GM18868 (cell line): ENCODE results near the gene FARSA.
"Not testable (repeated sequence)": the region's sequence is repeated elsewhere in the genome, so short reads cannot be mapped to it uniquely, and the experiment has no call there.

Experiments used
- ATAC-seq: cut with Tn5 transposase; IDR thresholded peaks from one replicate; pipeline ENCODE4 v1.9.1; 2021; ENCODE audit warnings: mild to moderate bottlenecking, moderate library complexity; ENCODE audit not compliant: unreplicated experiment

Gene FARSA

DNA sequence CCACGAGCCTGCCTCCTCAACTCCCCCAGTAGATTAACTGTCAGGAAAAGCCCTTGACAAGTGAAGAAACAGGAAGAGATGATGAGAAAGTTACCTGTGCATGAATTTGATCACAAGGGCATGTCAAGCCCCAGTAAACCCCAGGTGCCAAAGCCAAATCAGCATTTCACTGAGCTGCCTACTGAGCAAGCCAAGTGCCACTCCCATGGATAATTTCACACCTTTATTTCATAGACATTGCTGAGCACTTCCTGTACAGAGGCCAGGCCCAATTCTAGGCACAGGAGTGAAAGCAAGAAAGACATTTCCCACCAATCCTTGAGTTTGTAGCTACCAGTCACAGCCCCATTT lies 21.1 kb upstream of the FARSA start:
- ATAC-seq, result no peak

DNA sequence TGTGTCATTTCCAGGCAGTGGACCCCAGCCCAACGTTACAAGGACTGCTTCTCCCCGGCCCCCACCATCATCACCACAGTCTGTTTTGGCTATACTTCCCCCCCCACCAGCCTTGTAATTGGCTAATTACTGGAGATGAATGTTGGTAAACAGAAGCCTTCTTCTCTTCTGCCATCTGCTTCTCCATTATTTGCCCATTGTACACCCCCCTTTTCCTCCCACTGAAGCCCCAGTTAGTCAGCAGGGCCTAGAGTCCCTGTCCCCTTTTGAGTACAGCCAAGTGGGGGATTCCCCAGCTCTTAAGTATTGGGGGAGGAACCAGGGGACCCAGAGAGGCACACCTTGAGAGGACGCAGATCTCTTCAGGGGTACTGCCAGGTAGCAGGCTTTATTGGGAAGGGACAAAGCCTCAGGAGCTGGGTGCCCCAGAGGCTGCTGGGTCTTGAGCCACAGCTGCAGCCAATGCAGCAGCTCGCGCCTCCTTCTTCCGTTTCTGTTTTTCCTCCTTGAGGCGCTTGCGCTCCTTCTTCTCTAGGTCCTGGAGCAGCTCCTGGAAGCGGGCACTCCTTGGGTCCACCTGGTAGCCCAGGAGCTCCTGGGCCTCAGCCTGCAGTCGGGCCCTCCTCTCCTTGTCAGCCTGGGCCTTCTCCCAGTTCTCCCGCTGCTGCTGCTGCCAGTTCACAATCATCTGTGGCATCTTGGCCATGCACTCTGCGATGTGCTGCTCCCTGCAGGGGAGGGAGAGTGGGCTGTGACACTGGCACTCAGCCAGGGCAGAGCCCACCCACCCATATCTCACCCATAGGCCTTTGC lies 20.5 kb upstream of the FARSA start:
- ATAC-seq, result no peak

- no peak for ATAC-seq
Measured at GRCh38 chr19:12953138-12953798, 19.8 kb upstream of the FARSA start.

- no peak for ATAC-seq
Measured at GRCh38 chr19:12952488-12953137, 19.1 kb upstream of the FARSA start.

DNA sequence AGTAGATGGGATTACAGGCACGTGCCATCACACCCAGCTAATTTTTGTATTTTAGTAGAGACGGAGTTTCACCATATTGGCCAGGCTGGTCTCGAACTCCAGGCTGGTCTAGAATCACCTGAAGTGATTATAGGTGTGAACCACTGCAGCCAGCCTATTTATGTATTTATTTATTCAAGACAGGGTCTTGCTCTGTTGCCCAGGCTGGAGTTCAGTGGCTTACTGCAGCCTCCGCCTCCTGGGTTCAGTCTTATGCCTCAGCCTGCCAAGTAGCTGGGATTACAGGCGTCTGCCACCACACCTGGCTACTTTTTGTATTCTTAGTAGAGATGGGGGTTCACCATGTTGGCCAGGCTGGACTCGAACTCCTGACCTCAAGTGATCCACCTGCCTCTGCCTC lies 18.5 kb upstream of the FARSA start:
- not testable (repeated sequence) for ATAC-seq

- no peak for ATAC-seq
Measured at GRCh38 chr19:12949363-12950283, 16.1 kb upstream of the FARSA start.

DNA sequence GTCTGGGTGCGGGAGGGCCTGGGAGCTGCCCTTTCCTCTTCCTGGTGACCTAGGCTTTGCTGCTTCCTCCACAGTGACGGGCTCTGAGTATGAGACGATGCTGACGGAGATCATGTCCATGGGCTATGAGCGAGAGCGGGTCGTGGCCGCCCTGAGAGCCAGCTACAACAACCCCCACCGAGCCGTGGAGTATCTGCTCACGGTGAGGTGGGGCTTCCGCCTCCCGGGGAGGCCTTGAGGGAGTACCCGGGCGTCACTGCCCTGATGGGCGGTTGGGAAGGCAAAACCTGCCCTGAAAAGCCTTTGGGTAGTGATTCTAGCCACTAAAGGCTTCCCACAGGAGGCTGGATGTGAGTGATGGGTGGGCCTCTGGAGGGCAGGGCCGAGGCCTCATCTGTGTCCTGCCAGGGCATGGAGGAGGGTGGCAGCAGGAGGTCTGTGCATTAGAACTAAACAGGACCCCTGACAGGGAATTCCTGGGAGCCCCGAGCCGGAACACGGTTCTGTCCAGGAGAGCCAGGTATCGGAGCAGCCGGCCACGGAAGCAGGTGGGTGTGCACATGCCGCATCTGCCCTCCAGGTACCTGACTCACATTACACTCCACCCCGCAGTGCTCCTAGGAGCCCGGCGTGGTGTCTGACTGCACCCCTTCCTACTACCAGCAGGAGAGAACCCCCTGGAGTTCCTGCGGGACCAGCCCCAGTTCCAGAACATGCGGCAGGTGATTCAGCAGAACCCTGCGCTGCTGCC lies 15.3 kb upstream of the FARSA start:
- no peak for ATAC-seq

- ATAC-seq, result no peak
Measured at GRCh38 chr19:12947702-12948611, 14.4 kb upstream of the FARSA start.

- no peak for ATAC-seq
Measured at GRCh38 chr19:12946731-12947496, 13.4 kb upstream of the FARSA start.

GRCh38 chr19:12946092-12946721 lies 12.7 kb upstream of the FARSA start:
- ATAC-seq, result peak; percentile 30

DNA sequence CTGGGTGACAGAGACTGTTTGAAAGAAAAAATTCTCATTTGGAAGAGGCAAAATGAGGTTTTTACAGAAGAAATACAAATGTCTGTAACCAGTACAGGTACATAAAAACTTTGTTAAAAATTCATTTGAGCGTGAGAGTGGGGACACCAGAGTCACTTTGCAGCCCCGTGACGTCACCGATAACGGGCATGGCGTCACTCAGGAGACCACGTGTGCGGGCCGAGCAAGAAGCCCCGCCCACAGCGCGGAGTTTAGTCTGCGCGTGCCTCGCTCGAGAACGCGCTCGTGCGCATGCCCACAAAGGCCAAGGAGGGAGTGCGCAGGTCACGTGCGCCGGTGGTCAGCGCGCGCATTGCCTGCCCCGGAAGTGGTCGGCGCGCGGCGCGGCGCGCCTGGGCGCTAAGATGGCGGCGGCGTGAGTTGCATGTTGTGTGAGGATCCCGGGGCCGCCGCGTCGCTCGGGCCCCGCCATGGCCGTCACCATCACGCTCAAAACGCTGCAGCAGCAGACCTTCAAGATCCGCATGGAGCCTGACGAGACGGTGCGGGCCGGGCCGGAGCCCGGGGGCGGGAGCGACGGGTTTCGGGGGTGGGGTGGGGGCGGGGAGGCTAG lies 12.1 kb upstream of the FARSA start, which contains the start of gene RAD23A:
Gene RAD23A (plus strand): TSS at position 384 of the 613 bp plus-strand sequence. CDS start 87 bp downstream, at position 471.
- peak; percentile 68 for ATAC-seq

- ATAC-seq, result no peak
Measured at GRCh38 chr19:12944104-12944674, 10.7 kb upstream of the FARSA start.

- no peak for ATAC-seq
Measured at GRCh38 chr19:12943437-12944044, 10.0 kb upstream of the FARSA start.

GRCh38 chr19:12940897-12941296 lies 7.4 kb upstream of the FARSA start:
- ATAC-seq, result no peak

DNA sequence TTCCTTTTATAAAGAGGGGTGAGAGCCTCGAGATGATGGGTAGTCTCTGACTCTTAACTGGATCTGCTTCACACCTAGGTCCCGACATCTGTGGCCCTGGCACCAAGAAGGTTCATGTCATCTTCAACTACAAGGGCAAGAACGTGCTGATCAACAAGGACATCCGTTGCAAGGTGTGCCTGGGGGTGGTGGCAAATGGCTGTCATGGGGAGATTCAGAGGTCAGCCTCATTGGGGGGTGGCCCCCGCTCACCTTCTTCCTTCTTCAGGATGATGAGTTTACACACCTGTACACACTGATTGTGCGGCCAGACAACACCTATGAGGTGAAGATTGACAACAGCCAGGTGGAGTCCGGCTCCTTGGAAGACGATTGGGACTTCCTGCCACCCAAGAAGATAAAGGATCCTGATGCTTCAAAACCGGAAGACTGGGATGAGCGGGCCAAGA lies 6.5 kb upstream of the FARSA start:
- no peak for ATAC-seq

GRCh38 chr19:12938779-12939601 lies 5.5 kb upstream of the FARSA start:
- ATAC-seq, result peak; percentile 4
